Activated naive CD8-positive, alpha-beta T cell treated with anti-CD3 and anti-CD28 coated beads, Interleukin-2, amount 10 ng/mL, durations not matched to agents 7 days and 5 days (primary cell): ENCODE measurements around the gene OR52E4. TPM values are rescaled to one million over a fixed set of nuclear protein-coding genes. Genes with fewer than 3 reads are reported as not detected.

Source experiments
- total RNA-seq, 2 experiments: library from RNA; stranded (reverse); gene quantifications; one replicate each; pipeline ENCODE4 v1.2.3, GENCODE V29; 2021

The OR52E4 gene
- total RNA-seq, 2 experiments from 2014 or later: not detected

Other genes starting within 250 kb of the OR52E4 start
- gene TRIM5, start 195.6 kb upstream of the OR52E4 start, total RNA-seq: 10 to 100 TPM; 33.1 to 36.4 TPM
- gene TRIM22, start 190.8 kb upstream of the OR52E4 start, total RNA-seq: 100 to 1,000 TPM; 341 to 369 TPM
- gene OR56B1, start 144.2 kb upstream of the OR52E4 start, total RNA-seq: under 1 TPM; 0.86 to 0.99 TPM
- gene OR52N4, start 126.4 kb upstream of the OR52E4 start, total RNA-seq: 1 to 10 TPM; 1.7 to 1.8 TPM
- not detected for gene OR52N5, start 97.3 kb upstream of the OR52E4 start, total RNA-seq
- gene OR52N1, start 89.4 kb upstream of the OR52E4 start, total RNA-seq: not detected
- gene OR52N2, start 71.7 kb upstream of the OR52E4 start, total RNA-seq: not detected
- not detected for gene OR52E6, start 38.7 kb upstream of the OR52E4 start, total RNA-seq
- not detected for gene OR52E8, start 22.9 kb upstream of the OR52E4 start, total RNA-seq
- gene OR52E5, start 12.6 kb downstream of the OR52E4 start, total RNA-seq: not detected
- not detected for gene OR56A3, start 61.6 kb downstream of the OR52E4 start, total RNA-seq
- gene OR56A5, start 87.9 kb downstream of the OR52E4 start, total RNA-seq: not detected
- not detected for gene OR52L1, start 106.4 kb downstream of the OR52E4 start, total RNA-seq
- gene OR56A4, start 126.3 kb downstream of the OR52E4 start, total RNA-seq: not detected
- not detected for gene OR56A1, start 150.1 kb downstream of the OR52E4 start, total RNA-seq
- gene OR56B4, start 227.1 kb downstream of the OR52E4 start, total RNA-seq: not detected